Tongue (tissue), 2 donors: ENCODE results near the gene IFFO2. TPM values are rescaled to one million over a fixed set of nuclear protein-coding genes. Genes with fewer than 3 reads are reported as not detected.

Experiments used
- DNase-seq: peaks from one replicate; pipeline ENCODE4 v3.0.0-alpha.2; 2015
- total RNA-seq: library from RNA; depleted of rRNA; stranded (reverse); fragments of >200 nt; gene quantifications from one replicate; pipeline ENCODE4 v1.2.3, GENCODE V29; 2014

The IFFO2 gene
- total RNA-seq, 1 donor from 2014 or later: 8.6 TPM

GRCh38 chr1:18919197-18919905, 37.1 kb downstream of the IFFO2 start:
- no peak for DNase-seq

- DNase-seq: no peak
Observed at GRCh38 chr1:18918417-18918816, 38.1 kb downstream of the IFFO2 start.

GRCh38 chr1:18917071-18917799, 39.2 kb downstream of the IFFO2 start:
- DNase-seq: no peak

- DNase-seq: no peak
Observed at GRCh38 chr1:18915341-18915740, 41.1 kb downstream of the IFFO2 start.

GRCh38 chr1:18913065-18913835, 43.2 kb downstream of the IFFO2 start:
- peak; percentile 73 for DNase-seq

GRCh38 chr1:18912550-18912949, 43.9 kb downstream of the IFFO2 start:
- no peak for DNase-seq

- no peak for DNase-seq
Observed at GRCh38 chr1:18908911-18909771, 47.3 kb downstream of the IFFO2 start.

GRCh38 chr1:18907917-18908845, 48.3 kb downstream of the IFFO2 start:
- DNase-seq: peak; percentile 62

GRCh38 chr1:18907021-18907916, 49.2 kb downstream of the IFFO2 start:
- DNase-seq: peak; percentile 91

- DNase-seq: no peak
Observed at GRCh38 chr1:18903291-18903756, 53.2 kb downstream of the IFFO2 start.

- DNase-seq: peak; percentile 99
Observed at GRCh38 chr1:18902523-18903290, 53.8 kb downstream of the IFFO2 start, which contains the start of gene ALDH4A1. Gene ALDH4A1 (minus strand): TSS chr1:18902555. CDS start chr1:18902523, 32 bp downstream.

GRCh38 chr1:18901952-18902522, 54.4 kb downstream of the IFFO2 start:
- peak; percentile 65 for DNase-seq

- no peak for DNase-seq
Observed at GRCh38 chr1:18901147-18901951, 55.1 kb downstream of the IFFO2 start.

GRCh38 chr1:18900303-18900841, 56.1 kb downstream of the IFFO2 start:
- DNase-seq: peak; percentile 78

GRCh38 chr1:18899363-18900049, 57.0 kb downstream of the IFFO2 start:
- no peak for DNase-seq

- DNase-seq: no peak
Observed at GRCh38 chr1:18898567-18898966, 57.9 kb downstream of the IFFO2 start.
